ENCODE data around the gene STOM. TPM values are rescaled to one million over a fixed set of nuclear protein-coding genes. Genes with fewer than 3 reads are reported as not detected.
A peak's percentile ranks its signal among the peaks of the same experiment; 100 is the strongest.

STOM gene
- total and polyA plus RNA-seq, 7 donors = 22.8 to 609 (median 303) TPM

- intact Hi-C loops (cut with DNase I) = no loop called here
- Histone ChIP-seq H3K36me3 (peaks cover 10 to 57% (median 27%) of the 10 kb centered on the region in 4 donors), H3K27ac (peak overlapping the region; percentile 65 to 99 (median 84)), H3K4me3 (no peak overlapping the region), H3K4me1 (peaks cover 0 to 100% (median 89%) of the 10 kb centered on the region in 4 donors), H3K9me3 (no peaks in the 10 kb centered on the region), H3K27me3 (no peaks in the 10 kb centered on the region)
- 64 to 82% methylated on average over 5 of the region's 5 CpGs for WGBS, 2 donors
- TF ChIP-seq POLR2A (IDR thresholded peaks at IDR 0.05) (no peak), POLR2AphosphoS5 (IDR thresholded peaks at IDR 0.05) (no peak), EP300 (IDR thresholded peaks at IDR 0.05) (no peak), CTCF (IDR thresholded peaks at IDR 0.05) (no peak)
- no peak for DNase-seq
These were observed 15.3 kb downstream of the STOM start for GRCh38 chr9:121354762-121355161.

GRCh38 chr9:121354141-121354540 lies 15.9 kb downstream of the STOM start:
- no peak for DNase-seq
- peaks cover 10 to 62% (median 27%) of the 10 kb centered on the region in 4 donors for H3K36me3 ChIP-seq

GRCh38 chr9:121353241-121354061 lies 16.6 kb downstream of the STOM start:
- TF ChIP-seq POLR2A (IDR thresholded peaks at IDR 0.05) = no peak
- no peak for TF ChIP-seq EP300 (IDR thresholded peaks at IDR 0.05)
- no peak for TF ChIP-seq POLR2AphosphoS5 (IDR thresholded peaks at IDR 0.05)
- no peak for TF ChIP-seq CTCF (IDR thresholded peaks at IDR 0.05)
- Histone ChIP-seq H3K27ac (peak overlapping the region; percentile 65 to 99 (median 84)), H3K4me1 (peaks cover 0 to 100% (median 89%) of the 10 kb centered on the region in 4 donors), H3K9me3 (no peaks in the 10 kb centered on the region), H3K27me3 (no peaks in the 10 kb centered on the region), H3K4me3 (no peak overlapping the region), H3K36me3 (peaks cover 10 to 69% (median 29%) of the 10 kb centered on the region in 4 donors)
- intact Hi-C loops (cut with DNase I) = no loop called here
- 58 to 77% methylated on average over 9 of the region's 9 CpGs for WGBS, 2 donors
- no peak for DNase-seq

More at GRCh38 chr9:121354141-121354540, 15.9 kb downstream of the STOM start:
- WGBS, 2 donors = 9 to 48% methylated on average over 5 of the region's 5 CpGs
- no peaks in the 10 kb centered on the region for H3K9me3 ChIP-seq
- no peaks in the 10 kb centered on the region for H3K27me3 ChIP-seq
- intact Hi-C loops (cut with DNase I) = no loop called here
- TF ChIP-seq POLR2A (IDR thresholded peaks at IDR 0.05) = no peak
- peak in 2 of 4 donors; percentile 4 to 22 for TF ChIP-seq POLR2AphosphoS5 (IDR thresholded peaks at IDR 0.05)
- peaks cover 0 to 100% (median 89%) of the 10 kb centered on the region in 4 donors for H3K4me1 ChIP-seq
- H3K27ac ChIP-seq = peak overlapping the region; percentile 65 to 99 (median 84)
- no peak overlapping the region for H3K4me3 ChIP-seq

- TF ChIP-seq CTCF (IDR thresholded peaks at IDR 0.05) = no peak
- TF ChIP-seq EP300 (IDR thresholded peaks at IDR 0.05) = peak in 1 of 4 donors; percentile 60
- peak; percentile 2 to 70 (median 64) for TF ChIP-seq POLR2AphosphoS5 (IDR thresholded peaks at IDR 0.05)
- no peak overlapping the region for H3K4me3 ChIP-seq
- 6 to 30% methylated on average over 2 of the region's 2 CpGs for WGBS, 2 donors
- intact Hi-C loops (cut with DNase I) = no loop called here
- H3K9me3 ChIP-seq = no peaks in the 10 kb centered on the region
- peak; percentile 86 for DNase-seq
- H3K27me3 ChIP-seq = no peaks in the 10 kb centered on the region
- peak overlapping the region; percentile 72 to 99 (median 90) for H3K27ac ChIP-seq
- H3K36me3 ChIP-seq = peaks cover 28 to 86% (median 49%) of the 10 kb centered on the region in 4 donors
- H3K4me1 ChIP-seq = peaks cover 0 to 100% (median 94%) of the 10 kb centered on the region in 4 donors
These were observed 19.0 kb downstream of the STOM start for GRCh38 chr9:121350993-121351561.

- TF ChIP-seq POLR2AphosphoS5 (IDR thresholded peaks at IDR 0.05) (no peak), EP300 (IDR thresholded peaks at IDR 0.05) (no peak), POLR2A (IDR thresholded peaks at IDR 0.05) (no peak), CTCF (IDR thresholded peaks at IDR 0.05) (no peak)
- Histone ChIP-seq H3K4me3 (no peak overlapping the region), H3K36me3 (peaks cover 28 to 86% (median 46%) of the 10 kb centered on the region in 4 donors), H3K27me3 (no peaks in the 10 kb centered on the region), H3K9me3 (no peaks in the 10 kb centered on the region), H3K4me1 (peaks cover 0 to 100% (median 93%) of the 10 kb centered on the region in 4 donors), H3K27ac (peak overlapping the region; percentile 72 to 99 (median 90))
- WGBS, 2 donors = 91 to 95% methylated on average over 1 of the region's 1 CpG
- intact Hi-C loops (cut with DNase I) = no loop called here
- DNase-seq = no peak
These were observed 20.0 kb downstream of the STOM start for GRCh38 chr9:121350036-121350435.
